Gastroesophageal sphincter (tissue), 4 donors: ENCODE results near the gene GPC1. TPM values are rescaled to one million over a fixed set of nuclear protein-coding genes. Genes with fewer than 3 reads are reported as not detected.

Experiments
- ATAC-seq: fragments of 150-250 bp; one replicate; pipeline ENCODE4 v1.9.1; 2016; ENCODE audit warnings: mild to moderate bottlenecking, moderate library complexity
- H3K27ac ChIP-seq, 4 donors: fragments of 200-600 bp; sonication (generic) in 3 of 4; 1 replicate in 3 of 4; 2 replicates in 1 of 4; pipeline ENCODE4 v1.5.1; 2016 to 2019
- H3K27me3 ChIP-seq: fragments of 200-600 bp; sonication (generic); one replicate; pipeline ENCODE4 v1.5.1; 2019
- H3K36me3 ChIP-seq, 2 donors: fragments of 200-600 bp; sonication (generic); one replicate each; pipeline ENCODE4 v1.5.1; 2019; ENCODE audit warnings: control low read depth in 1 of 2
- H3K4me1 ChIP-seq, 3 donors: fragments of 200-600 bp; sonication (generic); 1 replicate in 2 of 3; 2 replicates in 1 of 3; pipeline ENCODE4 v1.5.1; 2016 to 2019; ENCODE audit warnings: control low read depth in 2 of 3
- H3K4me3 ChIP-seq, 2 donors: fragments of 200-600 bp; sonication (generic); one replicate each; pipeline ENCODE4 v1.5.1; 2019; ENCODE audit warnings: mild to moderate bottlenecking in 1 of 2, moderate library complexity in 1 of 2
- H3K9me3 ChIP-seq, 3 donors: fragments of 200-600 bp; sonication (generic); one replicate each; pipeline ENCODE4 v1.5.1; 2017 to 2019; ENCODE audit warnings: control low read depth in 2 of 3
- EP300 ChIP-seq: sonication (generic); formaldehyde crosslinking; IDR thresholded peaks from one replicate; pipeline ENCODE4 v1.6.1; 2017; ENCODE audit warnings: antibody characterized with exemption, mild to moderate bottlenecking
- POLR2A ChIP-seq, 2 donors: fragments of 450-650 bp; IDR thresholded peaks; one replicate each; pipeline ENCODE4 v1.6.1; 2017; ENCODE audit warnings: antibody characterized with exemption in 2 of 2, mild to moderate bottlenecking in 2 of 2, moderate library complexity in 1 of 2
- POLR2AphosphoS5 ChIP-seq: sonication (generic); formaldehyde crosslinking; IDR thresholded peaks from one replicate; pipeline ENCODE4 v1.6.1; 2017; ENCODE audit warnings: antibody characterized with exemption
- WGBS, 2 donors: methylation state at CpG; one replicate each; pipeline ENCODE4 v1.1.5; 2018; ENCODE audit warnings: low coverage in 1 of 2; 5-methylcytosine and 5-hydroxymethylcytosine counted together
- total RNA-seq, 4 donors: library from RNA; depleted of rRNA; stranded (reverse); fragments of >200 nt; gene quantifications; one replicate each; pipeline ENCODE4 v1.1.0, GENCODE V29; 2016
- TF ChIP-seq, protein P1 (sequence below), 4 experiments: fragments of 200-600 bp in 2 of 4; fragments of 450-650 bp in 2 of 4; sonication (generic) in 1 of 4; IDR thresholded peaks; one replicate each; pipeline ENCODE4 v1.5.1; 2017 to 2019; ENCODE audit warnings: antibody characterized with exemption in 4 of 4, mild to moderate bottlenecking in 2 of 4, moderate library complexity in 2 of 4

GPC1 gene
- total RNA-seq, 4 donors from 2014 or later: 22.5 to 73.9 (median 43.3) TPM

DNA sequence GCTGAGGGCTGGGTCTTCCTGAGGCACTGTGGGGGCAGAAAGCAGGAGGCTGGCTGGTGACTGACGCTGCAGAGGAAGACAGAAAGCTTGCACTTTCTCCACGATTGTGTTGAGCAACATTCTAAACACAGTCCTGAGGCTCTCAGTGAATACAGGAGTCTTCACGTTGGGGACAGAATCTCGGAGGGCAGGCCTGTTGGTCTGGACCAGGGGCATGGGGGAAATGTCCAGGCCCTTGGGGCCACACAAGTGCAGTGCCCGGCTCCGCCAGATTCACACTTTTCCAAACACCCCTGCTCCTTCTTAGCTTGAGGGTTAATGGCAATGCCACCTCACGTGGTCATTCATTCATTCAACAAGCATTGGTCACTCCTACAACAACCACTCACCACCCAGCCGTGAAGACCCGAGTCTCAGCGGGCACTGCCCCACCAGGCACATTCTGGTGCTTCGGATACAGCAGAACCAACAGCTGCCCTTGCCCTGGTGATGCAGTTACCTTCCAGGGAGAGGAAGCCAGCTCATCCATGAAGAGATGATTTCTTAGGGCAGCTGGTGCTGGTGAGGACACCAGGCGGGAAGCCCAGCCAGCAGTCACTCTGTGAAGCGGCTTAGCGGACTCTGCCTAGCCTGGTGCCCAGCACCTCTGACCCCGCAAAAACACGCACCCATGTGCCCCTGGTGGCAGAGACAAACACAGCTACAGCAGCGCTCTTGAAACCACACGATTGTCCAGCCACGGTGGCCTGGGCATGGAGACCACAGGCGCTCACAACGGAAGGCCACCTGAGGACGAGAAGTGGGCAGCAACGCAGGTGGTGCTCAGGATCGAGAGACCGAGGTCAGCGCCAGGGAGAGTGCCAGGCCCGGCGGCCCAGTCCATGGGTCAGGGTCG lies 10.9 kb upstream of the GPC1 start:
- TF ChIP-seq POLR2AphosphoS5 (no peak), EP300 (no peak), POLR2A (IDR thresholded peaks at IDR 0.05) (no peak)
- TF ChIP-seq, protein P1, sequence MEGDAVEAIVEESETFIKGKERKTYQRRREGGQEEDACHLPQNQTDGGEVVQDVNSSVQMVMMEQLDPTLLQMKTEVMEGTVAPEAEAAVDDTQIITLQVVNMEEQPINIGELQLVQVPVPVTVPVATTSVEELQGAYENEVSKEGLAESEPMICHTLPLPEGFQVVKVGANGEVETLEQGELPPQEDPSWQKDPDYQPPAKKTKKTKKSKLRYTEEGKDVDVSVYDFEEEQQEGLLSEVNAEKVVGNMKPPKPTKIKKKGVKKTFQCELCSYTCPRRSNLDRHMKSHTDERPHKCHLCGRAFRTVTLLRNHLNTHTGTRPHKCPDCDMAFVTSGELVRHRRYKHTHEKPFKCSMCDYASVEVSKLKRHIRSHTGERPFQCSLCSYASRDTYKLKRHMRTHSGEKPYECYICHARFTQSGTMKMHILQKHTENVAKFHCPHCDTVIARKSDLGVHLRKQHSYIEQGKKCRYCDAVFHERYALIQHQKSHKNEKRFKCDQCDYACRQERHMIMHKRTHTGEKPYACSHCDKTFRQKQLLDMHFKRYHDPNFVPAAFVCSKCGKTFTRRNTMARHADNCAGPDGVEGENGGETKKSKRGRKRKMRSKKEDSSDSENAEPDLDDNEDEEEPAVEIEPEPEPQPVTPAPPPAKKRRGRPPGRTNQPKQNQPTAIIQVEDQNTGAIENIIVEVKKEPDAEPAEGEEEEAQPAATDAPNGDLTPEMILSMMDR (IDR thresholded peaks at IDR 0.05): no peak
- Histone ChIP-seq H3K27ac (no peak overlapping the region), H3K4me3 (no peak overlapping the region), H3K27me3 (peaks cover 10% of the 10 kb centered on the region), H3K9me3 (peaks cover 0 to 21% (median 0%) of the 10 kb centered on the region in 3 donors), H3K4me1 (no peaks in the 10 kb centered on the region), H3K36me3 (no peaks in the 10 kb centered on the region)
- WGBS, 2 donors: 75 to 93% methylated on average over 3 to 9 of the region's 29 CpGs
- no peak for ATAC-seq

DNA sequence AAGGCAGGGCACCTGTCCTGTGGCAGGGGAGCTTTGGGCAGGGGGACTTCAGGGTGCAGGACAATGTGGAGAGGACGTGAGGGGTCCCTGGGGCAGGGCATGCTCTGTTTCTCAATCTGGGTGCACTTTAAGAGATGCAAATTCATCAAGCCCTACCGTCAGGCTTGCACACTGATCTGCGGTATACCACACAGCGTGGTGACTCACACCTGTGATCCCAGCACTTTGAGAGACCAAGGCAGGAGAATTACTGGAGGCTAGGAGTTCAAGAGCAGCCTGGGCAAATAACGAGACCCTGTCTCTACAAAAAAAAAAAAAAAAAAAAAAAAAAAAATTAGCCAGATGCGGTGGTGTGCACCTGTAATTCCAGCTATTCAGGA lies 10.2 kb upstream of the GPC1 start:
- H3K27me3 ChIP-seq: peaks cover 10% of the 10 kb centered on the region
- no peaks in the 10 kb centered on the region for H3K4me1 ChIP-seq
- H3K27ac ChIP-seq: no peak overlapping the region
- peaks cover 0 to 20% (median 0%) of the 10 kb centered on the region in 3 donors for H3K9me3 ChIP-seq
- WGBS, 2 donors: 77% methylated on average over 4 of the region's 6 CpGs; no CpG with 5 or more reads in 1 of the 2 donors
- no peaks in the 10 kb centered on the region for H3K36me3 ChIP-seq
- TF ChIP-seq EP300 (no peak), POLR2AphosphoS5 (no peak), POLR2A (IDR thresholded peaks at IDR 0.05) (no peak)
- TF ChIP-seq, protein P1 (IDR thresholded peaks at IDR 0.05): no peak
- H3K4me3 ChIP-seq: no peak overlapping the region
- ATAC-seq: no peak

DNA sequence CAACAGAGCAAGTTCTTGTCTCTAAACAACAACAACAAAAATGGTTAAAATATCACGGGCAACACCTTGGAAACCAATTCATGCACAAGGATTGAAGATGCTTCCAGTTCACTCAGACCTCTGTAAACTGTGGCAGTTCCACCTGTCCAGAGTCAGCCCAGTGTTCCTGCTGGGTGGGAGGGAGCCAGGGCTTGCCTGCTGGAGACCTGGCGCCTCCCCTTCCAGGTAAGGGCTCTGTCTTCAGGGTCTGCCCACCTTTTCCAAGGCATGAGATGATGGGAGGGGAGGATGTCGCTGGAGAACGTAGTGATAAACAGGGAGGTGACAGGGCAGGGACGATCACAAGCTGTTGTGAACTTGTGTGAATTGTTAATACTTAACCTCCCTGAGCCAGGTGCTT lies 9.8 kb upstream of the GPC1 start:
- no peak overlapping the region for H3K27ac ChIP-seq
- no peaks in the 10 kb centered on the region for H3K36me3 ChIP-seq
- WGBS, 2 donors: 60 to 86% methylated on average over 1 of the region's 5 CpGs
- no peak overlapping the region for H3K4me3 ChIP-seq
- no peak for ATAC-seq
- H3K9me3 ChIP-seq: peaks cover 0 to 20% (median 0%) of the 10 kb centered on the region in 3 donors
- peaks cover 10% of the 10 kb centered on the region for H3K27me3 ChIP-seq
- no peaks in the 10 kb centered on the region for H3K4me1 ChIP-seq
- TF ChIP-seq POLR2AphosphoS5 (no peak), POLR2A (IDR thresholded peaks at IDR 0.05) (no peak), EP300 (no peak)
- TF ChIP-seq, protein P1 (IDR thresholded peaks at IDR 0.05): no peak

DNA sequence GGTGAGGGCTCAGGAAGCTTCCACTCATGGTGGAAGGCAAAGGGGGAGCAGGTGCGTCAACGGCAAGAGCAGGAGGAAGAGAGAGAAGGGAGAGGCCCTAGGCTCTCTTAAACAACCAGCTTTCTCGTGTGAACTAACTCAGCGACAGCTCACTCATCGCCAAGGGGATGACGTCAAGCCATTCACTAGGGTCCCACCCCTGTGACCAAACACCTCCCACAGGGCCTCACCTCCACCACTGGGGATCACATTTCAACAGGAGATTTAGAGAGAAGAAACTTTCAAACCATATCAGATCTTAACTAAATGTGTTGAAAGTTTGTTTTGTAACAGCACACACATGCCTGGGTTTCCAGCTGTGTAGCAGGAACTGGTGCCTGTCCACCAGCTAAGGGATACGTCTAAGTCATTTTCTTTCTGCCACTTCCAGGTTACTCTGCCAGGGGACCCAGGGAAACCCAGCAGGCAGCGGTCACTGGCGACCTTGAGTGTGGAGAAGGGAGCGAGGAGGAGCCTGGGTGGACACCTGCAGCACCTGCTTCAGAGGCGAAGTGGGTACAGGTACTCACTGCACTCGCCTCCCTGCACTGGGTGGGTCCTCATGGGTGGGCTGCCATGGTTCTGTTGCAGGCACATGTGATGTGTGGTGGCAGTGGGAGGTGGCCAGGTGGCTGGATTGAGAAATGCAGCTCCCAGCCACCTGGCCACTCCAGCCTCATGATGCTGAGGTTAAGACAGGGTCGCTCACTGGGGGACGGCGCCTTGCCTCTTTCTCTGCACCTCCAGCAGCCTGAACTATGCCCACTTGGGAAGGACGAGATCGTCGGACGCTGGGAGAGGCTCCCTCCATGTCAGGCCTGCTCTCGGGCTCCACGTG lies 8.4 kb upstream of the GPC1 start:
- Histone ChIP-seq H3K36me3 (no peaks in the 10 kb centered on the region), H3K4me1 (no peaks in the 10 kb centered on the region), H3K4me3 (no peak overlapping the region), H3K9me3 (peaks cover 0 to 9% (median 0%) of the 10 kb centered on the region in 3 donors), H3K27me3 (peaks cover 10% of the 10 kb centered on the region), H3K27ac (no peak overlapping the region)
- no peak for ATAC-seq
- 50 to 67% methylated on average over 5 to 6 of the region's 21 CpGs for WGBS, 2 donors
- TF ChIP-seq EP300 (no peak), POLR2AphosphoS5 (no peak), POLR2A (IDR thresholded peaks at IDR 0.05) (no peak)
- TF ChIP-seq, protein P1 (IDR thresholded peaks at IDR 0.05): no peak
